ENCODE measurements around the gene CEP135.

DNA sequence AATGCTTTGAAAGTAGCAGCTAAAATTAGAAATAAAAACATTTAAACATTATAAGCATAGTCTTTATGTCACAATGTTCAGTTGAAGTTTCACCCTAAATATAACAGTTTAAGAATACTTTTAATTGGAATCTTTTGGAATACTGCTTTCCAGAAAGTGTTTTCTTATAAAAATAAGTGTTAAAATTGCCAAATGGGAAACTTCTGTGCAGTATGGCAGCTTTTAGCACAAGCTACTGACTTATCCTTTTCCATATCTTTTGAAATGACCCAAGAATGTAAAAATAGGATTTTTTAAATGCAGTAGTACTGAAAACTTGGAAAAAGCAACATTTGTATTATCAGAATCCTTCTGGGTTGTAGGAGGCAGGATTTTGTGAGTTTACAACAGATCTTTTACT, 34.2 kb downstream of the CEP135 start:
- TF ChIP-seq, protein P1, sequence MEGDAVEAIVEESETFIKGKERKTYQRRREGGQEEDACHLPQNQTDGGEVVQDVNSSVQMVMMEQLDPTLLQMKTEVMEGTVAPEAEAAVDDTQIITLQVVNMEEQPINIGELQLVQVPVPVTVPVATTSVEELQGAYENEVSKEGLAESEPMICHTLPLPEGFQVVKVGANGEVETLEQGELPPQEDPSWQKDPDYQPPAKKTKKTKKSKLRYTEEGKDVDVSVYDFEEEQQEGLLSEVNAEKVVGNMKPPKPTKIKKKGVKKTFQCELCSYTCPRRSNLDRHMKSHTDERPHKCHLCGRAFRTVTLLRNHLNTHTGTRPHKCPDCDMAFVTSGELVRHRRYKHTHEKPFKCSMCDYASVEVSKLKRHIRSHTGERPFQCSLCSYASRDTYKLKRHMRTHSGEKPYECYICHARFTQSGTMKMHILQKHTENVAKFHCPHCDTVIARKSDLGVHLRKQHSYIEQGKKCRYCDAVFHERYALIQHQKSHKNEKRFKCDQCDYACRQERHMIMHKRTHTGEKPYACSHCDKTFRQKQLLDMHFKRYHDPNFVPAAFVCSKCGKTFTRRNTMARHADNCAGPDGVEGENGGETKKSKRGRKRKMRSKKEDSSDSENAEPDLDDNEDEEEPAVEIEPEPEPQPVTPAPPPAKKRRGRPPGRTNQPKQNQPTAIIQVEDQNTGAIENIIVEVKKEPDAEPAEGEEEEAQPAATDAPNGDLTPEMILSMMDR (IDR thresholded peaks at IDR 0.05; ENCODE audit: extremely low read depth in 1 of 2, insufficient read depth in 1 of 2, low read depth in 1 of 2, low read length in 2 of 2) = no peak
- no peak for TF ChIP-seq FOS (IDR thresholded peaks at IDR 0.05; ENCODE audit: borderline replicate concordance, insufficient read depth, low read length)
- TF ChIP-seq EZH2 (IDR thresholded peaks at IDR 0.05; ENCODE audit: borderline replicate concordance, low read depth, low read length, severe bottlenecking) = no peak
- no peak for TF ChIP-seq POLR2A (IDR thresholded peaks at IDR 0.05; ENCODE audit: low read depth, low read length)
- TF ChIP-seq POLR2AphosphoS5 (IDR thresholded peaks at IDR 0.05; ENCODE audit: insufficient read depth, low read depth, low read length) = no peak
- TF ChIP-seq GATA2 (IDR thresholded peaks at IDR 0.05; ENCODE audit: insufficient read depth, insufficient read length, low read depth, low read length) = no peak
- TF ChIP-seq MAX (IDR thresholded peaks at IDR 0.05; ENCODE audit: insufficient read depth, insufficient read length) = no peak
- TF ChIP-seq MYC (IDR thresholded peaks at IDR 0.05; ENCODE audit: low read depth, low read length) = no peak
